Spinal cord (tissue), 10 donors: Measurements from ENCODE around the gene RBM23. TPM values are rescaled to one million over a fixed set of nuclear protein-coding genes. Genes with fewer than 3 reads are reported as not detected.
"Not testable (repeated sequence)": the region's sequence is repeated elsewhere in the genome, so short reads cannot be mapped to it uniquely, and the experiment has no call there.

Experiments used
- DNase-seq, 6 donors: peaks; one replicate each; pipeline versions ENCODE4 v3.0.0 to v3.0.0-alpha.2; 2013 to 2015; ENCODE audit warnings: low spot score in 6 of 6, low read depth in 4 of 6
- H3K27ac ChIP-seq: one replicate; pipeline ENCODE4 v1.5.1; 2013; ENCODE audit warnings: low read depth, low read length, control low read depth
- H3K27me3 ChIP-seq: one replicate; pipeline ENCODE4 v1.6.1; 2013; ENCODE audit warnings: low read length; ENCODE audit not compliant: control insufficient read depth, insufficient read depth
- H3K36me3 ChIP-seq: one replicate; pipeline ENCODE4 v1.6.1; 2013; ENCODE audit warnings: low read length; ENCODE audit not compliant: control insufficient read depth, insufficient read depth
- H3K4me1 ChIP-seq: one replicate; pipeline ENCODE4 v1.6.1; 2013; ENCODE audit warnings: low read length; ENCODE audit not compliant: control insufficient read depth, insufficient read depth
- H3K4me3 ChIP-seq: one replicate; pipeline ENCODE4 v1.5.1; 2013; ENCODE audit warnings: low read depth, low read length, control low read depth
- H3K9me3 ChIP-seq: one replicate; pipeline ENCODE4 v1.6.1; 2013; ENCODE audit warnings: low read length; ENCODE audit not compliant: control insufficient read depth, insufficient read depth
- WGBS: methylation state at CpG from one replicate; pipeline ENCODE4 v1.1.5; 2013; ENCODE audit warnings: missing lambda C conversion rate; ENCODE audit not compliant: insufficient coverage; 5-methylcytosine and 5-hydroxymethylcytosine counted together
- polyA plus RNA-seq, 2 donors: library from polyadenylated mRNA; unstranded; fragments of 120-200 nt; gene quantifications; one replicate each; pipeline ENCODE4 v1.2.1, GENCODE V29; 2013; ENCODE audit not compliant: insufficient read length in 2 of 2
- total RNA-seq, 2 donors: library from RNA; depleted of rRNA in 1 of 2; stranded (reverse); fragments of 120-200 nt in 1 of 2; fragments of >200 nt in 1 of 2; gene quantifications; one replicate each; pipeline versions ENCODE4 v1.2.3 to v1.2.4, GENCODE V29; 2013 to 2014
- donor health status: healthy.

Gene RBM23
- total and polyA plus RNA-seq, 4 donors: 111 to 145 (median 126) TPM

- no peak for DNase-seq
- no peaks in the 10 kb centered on the region for H3K27me3 ChIP-seq
- peaks cover 19% of the 10 kb centered on the region for H3K4me1 ChIP-seq
- H3K36me3 ChIP-seq: peaks cover 56% of the 10 kb centered on the region
- no peak overlapping the region for H3K27ac ChIP-seq
- no peaks in the 10 kb centered on the region for H3K9me3 ChIP-seq
- WGBS: 100% methylated on average over 2 of the region's 2 CpGs
- H3K4me3 ChIP-seq: no peak overlapping the region
Observed at GRCh38 chr14:22922294-22922693, 3.3 kb upstream of the RBM23 start.

DNA sequence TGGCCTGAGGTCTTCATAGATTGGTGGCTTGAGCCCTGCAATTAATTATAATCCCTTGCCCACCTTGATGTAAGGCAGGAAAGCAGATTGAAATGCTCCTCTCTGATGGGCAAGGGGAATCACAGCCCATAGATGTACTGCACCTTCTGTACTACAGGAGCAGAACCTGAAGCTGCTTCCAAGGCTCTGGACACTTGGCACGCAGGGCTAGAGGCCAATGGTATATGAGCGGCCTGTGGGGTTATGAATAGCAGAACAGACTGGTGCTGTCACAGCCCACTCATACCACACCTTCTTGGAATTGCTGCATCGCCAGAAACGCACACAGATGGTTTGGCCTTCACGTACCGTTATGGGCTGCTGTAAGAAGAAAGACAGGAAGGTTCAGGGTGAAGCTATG is 1.7 kb upstream of the RBM23 start:
- Histone ChIP-seq H3K36me3 (peaks cover 54% of the 10 kb centered on the region), H3K4me1 (peaks cover 24% of the 10 kb centered on the region), H3K27me3 (no peaks in the 10 kb centered on the region), H3K4me3 (no peak overlapping the region), H3K9me3 (no peaks in the 10 kb centered on the region), H3K27ac (no peak overlapping the region)
- 100% methylated on average over 1 of the region's 6 CpGs for WGBS
- no peak for DNase-seq

DNA sequence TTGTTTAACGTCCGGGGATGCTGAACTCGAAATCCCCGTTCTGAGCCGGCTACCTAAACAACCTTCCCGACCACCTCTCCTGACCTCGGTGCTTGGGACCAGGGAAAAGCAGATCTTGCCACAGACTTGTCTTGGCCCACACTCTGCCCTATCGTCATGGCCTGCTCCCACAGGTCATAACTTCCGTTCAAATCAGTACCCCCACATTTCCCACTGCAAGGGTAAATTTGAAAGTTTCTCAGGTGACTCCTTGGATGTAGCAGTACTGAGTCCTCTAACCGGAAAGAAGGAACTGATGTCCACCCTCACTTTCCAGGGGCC is 612 bp upstream of the RBM23 start:
- Histone ChIP-seq H3K4me1 (peaks cover 26% of the 10 kb centered on the region), H3K27me3 (no peaks in the 10 kb centered on the region), H3K9me3 (no peaks in the 10 kb centered on the region), H3K4me3 (peak overlapping the region; percentile 39), H3K27ac (peak overlapping the region; percentile 83), H3K36me3 (peaks cover 49% of the 10 kb centered on the region)
- 2% methylated on average over 8 of the region's 10 CpGs for WGBS
- no peak for DNase-seq

- no peaks in the 10 kb centered on the region for H3K9me3 ChIP-seq
- WGBS: 89% methylated on average over 5 of the region's 8 CpGs
- H3K36me3 ChIP-seq: peaks cover 31% of the 10 kb centered on the region
- no peak overlapping the region for H3K4me3 ChIP-seq
- no peak overlapping the region for H3K27ac ChIP-seq
- peaks cover 26% of the 10 kb centered on the region for H3K4me1 ChIP-seq
- no peaks in the 10 kb centered on the region for H3K27me3 ChIP-seq
- no peak for DNase-seq
Observed at GRCh38 chr14:22915886-22916521, 2.9 kb downstream of the RBM23 start.

DNA sequence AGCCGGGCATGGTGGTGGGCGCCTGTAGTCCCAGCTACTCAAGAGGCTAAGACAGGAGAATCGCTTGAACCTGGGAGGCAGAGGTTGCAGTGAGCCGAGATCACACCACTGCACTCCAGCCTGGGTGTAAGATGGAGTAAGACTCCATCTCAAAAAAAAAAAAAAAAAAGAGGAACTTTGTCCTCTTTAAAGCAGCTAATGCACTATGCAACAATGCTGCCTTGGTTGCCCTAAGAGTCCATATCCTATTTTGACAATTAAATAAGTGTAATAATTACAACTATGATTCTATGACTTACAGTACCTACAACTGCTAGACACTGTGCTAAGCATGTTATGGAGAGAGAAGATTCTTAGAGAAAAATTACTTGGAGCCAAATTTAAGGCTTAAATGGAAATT is 4.1 kb downstream of the RBM23 start:
- WGBS: no CpG with 5 or more reads among the region's 4 CpGs
- DNase-seq, H3K4me3 ChIP-seq, H3K27me3 ChIP-seq, H3K27ac ChIP-seq, H3K9me3 ChIP-seq: not testable (repeated sequence)
- H3K36me3 ChIP-seq: peaks cover 32% of the 10 kb centered on the region
- peaks cover 26% of the 10 kb centered on the region for H3K4me1 ChIP-seq

- no peak overlapping the region for H3K4me3 ChIP-seq
- no peak for DNase-seq
- no peaks in the 10 kb centered on the region for H3K27me3 ChIP-seq
- no peak overlapping the region for H3K27ac ChIP-seq
- peaks cover 60% of the 10 kb centered on the region for H3K36me3 ChIP-seq
- H3K9me3 ChIP-seq: no peaks in the 10 kb centered on the region
- H3K4me1 ChIP-seq: peaks cover 4% of the 10 kb centered on the region
- WGBS: 73% methylated on average over 2 of the region's 5 CpGs
Observed at GRCh38 chr14:22910916-22911315, 8.0 kb downstream of the RBM23 start.

GRCh38 chr14:22908601-22909000 is 10.3 kb downstream of the RBM23 start:
- 93% methylated on average over 6 of the region's 8 CpGs for WGBS
- no peak for DNase-seq

DNA sequence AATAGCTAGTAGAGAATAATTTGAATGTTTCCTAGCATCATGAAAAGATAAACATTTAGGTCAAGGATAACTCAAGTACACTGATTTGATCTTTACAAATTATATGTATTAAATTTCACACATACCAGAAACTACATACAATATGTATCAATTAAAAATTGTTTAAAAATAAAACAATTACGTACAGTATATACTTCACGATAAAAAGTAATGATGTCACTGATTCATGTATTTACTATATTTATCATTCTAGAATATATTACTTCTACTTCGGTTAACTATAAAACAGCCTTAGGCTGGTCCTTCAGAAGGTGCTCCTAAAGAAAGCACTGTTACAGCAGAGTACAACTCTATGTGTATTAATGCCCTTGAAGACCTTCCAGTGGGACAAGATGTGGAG is 11.5 kb downstream of the RBM23 start:
- H3K9me3 ChIP-seq: no peaks in the 10 kb centered on the region
- no CpG with 5 or more reads among the region's 3 CpGs for WGBS
- H3K36me3 ChIP-seq: peaks cover 74% of the 10 kb centered on the region
- H3K4me1 ChIP-seq: no peaks in the 10 kb centered on the region
- H3K27me3 ChIP-seq: no peaks in the 10 kb centered on the region
- H3K4me3 ChIP-seq: no peak overlapping the region
- DNase-seq: no peak
- no peak overlapping the region for H3K27ac ChIP-seq

More at GRCh38 chr14:22908601-22909000, 10.3 kb downstream of the RBM23 start:
- no peak overlapping the region for H3K27ac ChIP-seq
- H3K36me3 ChIP-seq: peaks cover 70% of the 10 kb centered on the region
- H3K9me3 ChIP-seq: no peaks in the 10 kb centered on the region
- no peaks in the 10 kb centered on the region for H3K27me3 ChIP-seq
- no peaks in the 10 kb centered on the region for H3K4me1 ChIP-seq
- no peak overlapping the region for H3K4me3 ChIP-seq

GRCh38 chr14:22906073-22906472 is 12.9 kb downstream of the RBM23 start:
- H3K36me3 ChIP-seq: peaks cover 81% of the 10 kb centered on the region
- no peak overlapping the region for H3K27ac ChIP-seq
- no peak overlapping the region for H3K4me3 ChIP-seq
- H3K27me3 ChIP-seq: no peaks in the 10 kb centered on the region
- no peaks in the 10 kb centered on the region for H3K9me3 ChIP-seq
- WGBS: 96% methylated on average over 19 of the region's 20 CpGs
- DNase-seq: no peak
- H3K4me1 ChIP-seq: no peaks in the 10 kb centered on the region

- no peaks in the 10 kb centered on the region for H3K4me1 ChIP-seq
- no peak overlapping the region for H3K4me3 ChIP-seq
- no peak overlapping the region for H3K27ac ChIP-seq
- WGBS: 86% methylated on average over 4 of the region's 4 CpGs
- DNase-seq: no peak
- H3K27me3 ChIP-seq: no peaks in the 10 kb centered on the region
- no peaks in the 10 kb centered on the region for H3K9me3 ChIP-seq
- peaks cover 86% of the 10 kb centered on the region for H3K36me3 ChIP-seq
Observed at GRCh38 chr14:22905627-22906026, 13.3 kb downstream of the RBM23 start.
